ENCODE results near the gene GZF1. TPM values are rescaled to one million over a fixed set of nuclear protein-coding genes. Genes with fewer than 3 reads are reported as not detected.
"Not testable (repeated sequence)": the region's sequence is repeated elsewhere in the genome, so short reads cannot be mapped to it uniquely, and the experiment has no call there.

GZF1 gene
- total RNA-seq, 6 experiments from 2014 or later, result 3.5 to 9.6 (median 6.1) TPM

- peaks cover 0 to 3% (median 1%) of the 10 kb centered on the region in 4 donors for H3K4me1 ChIP-seq
- no peak overlapping the region for H3K4me3 ChIP-seq
- no peaks in the 10 kb centered on the region for H3K9me3 ChIP-seq
- H3K27me3 ChIP-seq, result no peaks in the 10 kb centered on the region
- 59% methylated on average over 5 of the region's 5 CpGs for WGBS (ENCODE audit: insufficient coverage, low coverage, low lambda C conversion rate, missing lambda C conversion rate)
- TF ChIP-seq CTCF (IDR thresholded peaks at IDR 0.05) (no peak), POLR2A (IDR thresholded peaks at IDR 0.05) (no peak)
- H3K36me3 ChIP-seq, result no peaks in the 10 kb centered on the region
- H3K27ac ChIP-seq, result no peak overlapping the region
- intact Hi-C loops (cut with DNase I), result loop anchor here in 1 of 2 donors (10.0 kb wide), 1 partner anchor 260 kb away; the partner anchor contains the start of gene CST9
- ATAC-seq (no peak), DNase-seq (no peak)
These were observed 17.6 kb upstream of the GZF1 start for GRCh38 chr20:23344336-23344735.

GRCh38 chr20:23346002-23346401, 16.0 kb upstream of the GZF1 start:
- intact Hi-C loops (cut with DNase I), result loop anchor here in 1 of 2 donors (10.0 kb wide), 1 partner anchor 259 kb away; the partner anchor contains the start of gene CST9

GRCh38 chr20:23347791-23348190, 14.2 kb upstream of the GZF1 start:
- intact Hi-C loops (cut with DNase I), result loop anchor here in 1 of 2 donors (10.0 kb wide), 1 partner anchor 257 kb away; the partner anchor contains the start of gene CST9
- H3K4me1 ChIP-seq, result peaks cover 0 to 16% (median 3%) of the 10 kb centered on the region in 4 donors
- no peak overlapping the region for H3K27ac ChIP-seq
- no peak for TF ChIP-seq CTCF (IDR thresholded peaks at IDR 0.05)
- TF ChIP-seq POLR2A (IDR thresholded peaks at IDR 0.05), result no peak
- no peak overlapping the region for H3K4me3 ChIP-seq
- H3K36me3 ChIP-seq, result no peaks in the 10 kb centered on the region
- H3K9me3 ChIP-seq, result no peaks in the 10 kb centered on the region
- DNase-seq (no peak), ATAC-seq (no peak)
- H3K27me3 ChIP-seq, result no peaks in the 10 kb centered on the region
- 63% methylated on average over 2 of the region's 6 CpGs for WGBS (ENCODE audit: insufficient coverage, low coverage, low lambda C conversion rate, missing lambda C conversion rate)

More at GRCh38 chr20:23346002-23346401, 16.0 kb upstream of the GZF1 start:
- ATAC-seq (no peak), DNase-seq (no peak)
- Histone ChIP-seq H3K9me3 (no peaks in the 10 kb centered on the region), H3K36me3 (no peaks in the 10 kb centered on the region), H3K27ac (no peak overlapping the region), H3K4me1 (peaks cover 0 to 5% (median 2%) of the 10 kb centered on the region in 4 donors), H3K27me3 (no peaks in the 10 kb centered on the region), H3K4me3 (no peak overlapping the region)
- 60% methylated on average over 1 of the region's 4 CpGs for WGBS (ENCODE audit: insufficient coverage, low coverage, low lambda C conversion rate, missing lambda C conversion rate)
- no peak for TF ChIP-seq CTCF (IDR thresholded peaks at IDR 0.05)
- TF ChIP-seq POLR2A (IDR thresholded peaks at IDR 0.05), result no peak

GRCh38 chr20:23348510-23348909, 13.5 kb upstream of the GZF1 start:
- not testable (repeated sequence) for H3K9me3 ChIP-seq, H3K36me3 ChIP-seq, H3K4me3 ChIP-seq, H3K27me3 ChIP-seq, H3K27ac ChIP-seq, ATAC-seq, DNase-seq
- intact Hi-C loops (cut with DNase I), result loop anchor here in 1 of 2 donors (10.0 kb wide), 1 partner anchor 256 kb away; the partner anchor contains the start of gene CST9
- H3K4me1 ChIP-seq, result peaks cover 0 to 16% (median 3%) of the 10 kb centered on the region in 4 donors
- WGBS (ENCODE audit: insufficient coverage, low coverage, low lambda C conversion rate, missing lambda C conversion rate), result 63% methylated on average over 2 of the region's 6 CpGs

- Histone ChIP-seq H3K4me1 (peaks cover 0 to 16% (median 3%) of the 10 kb centered on the region in 4 donors), H3K36me3 (peaks cover 0 to 10% (median 3%) of the 10 kb centered on the region in 4 donors), H3K9me3 (no peaks in the 10 kb centered on the region), H3K4me3 (peak overlapping the region; percentile 91 to 98 (median 94)), H3K27me3 (no peaks in the 10 kb centered on the region), H3K27ac (peak overlapping the region; percentile 95 to 98 (median 96))
- DNase-seq (peak in 2 of 3 donors; percentile 79 to 84), ATAC-seq (peak; percentile 72 to 77 (median 76))
- intact Hi-C loops (cut with DNase I), result loop anchor here in 1 of 2 donors (10.0 kb wide), 1 partner anchor 255 kb away; the partner anchor contains the start of gene CST9
- peak; percentile 43 to 47 (median 44) for TF ChIP-seq CTCF (IDR thresholded peaks at IDR 0.05)
- no peak for TF ChIP-seq POLR2A (IDR thresholded peaks at IDR 0.05)
- 5% methylated on average over 23 of the region's 23 CpGs for WGBS (ENCODE audit: insufficient coverage, low coverage, low lambda C conversion rate, missing lambda C conversion rate)
These were observed 12.4 kb upstream of the GZF1 start for GRCh38 chr20:23349338-23350195.

All from right lobe of liver (tissue), 6 donors.